Inferior parietal cortex (tissue), 1 donor: Measurements from ENCODE around the gene SCAMP4.

Experiments
- DNase-seq: peaks from one replicate; pipeline ENCODE4 v3.0.0-alpha.2; 2016; ENCODE audit errors: extremely low spot score

Gene SCAMP4

GRCh38 chr19:1956868-1957492 is 51.8 kb downstream of the SCAMP4 start:
- DNase-seq, result peak; percentile 73

GRCh38 chr19:1957562-1958248 is 52.5 kb downstream of the SCAMP4 start:
- no peak for DNase-seq

- no peak for DNase-seq
These were observed 54.9 kb downstream of the SCAMP4 start for GRCh38 chr19:1959928-1960589.

GRCh38 chr19:1961000-1961883 is 56.0 kb downstream of the SCAMP4 start:
- no peak for DNase-seq

GRCh38 chr19:1962674-1963073 is 57.5 kb downstream of the SCAMP4 start:
- no peak for DNase-seq

GRCh38 chr19:1967087-1967608 is 61.9 kb downstream of the SCAMP4 start:
- DNase-seq, result no peak

- no peak for DNase-seq
These were observed 63.3 kb downstream of the SCAMP4 start for GRCh38 chr19:1968279-1969175.

- DNase-seq, result no peak
These were observed 64.2 kb downstream of the SCAMP4 start for GRCh38 chr19:1969176-1970002.

- DNase-seq, result no peak
These were observed 65.0 kb downstream of the SCAMP4 start for GRCh38 chr19:1970003-1970805.

- DNase-seq, result no peak
These were observed 65.8 kb downstream of the SCAMP4 start for GRCh38 chr19:1970806-1971502.

- no peak for DNase-seq
These were observed 69.4 kb downstream of the SCAMP4 start for GRCh38 chr19:1974381-1975161.

- no peak for DNase-seq
These were observed 69.9 kb downstream of the SCAMP4 start for GRCh38 chr19:1975162-1975480.
